Activated CD4-positive, alpha-beta T cell treated with anti-CD3 and anti-CD28 coated beads for 24 hours (primary cell): ENCODE measurements around the gene PLLP.
"Not testable (repeated sequence)": the region's sequence is repeated elsewhere in the genome, so short reads cannot be mapped to it uniquely, and the experiment has no call there.

Source experiments
- DNase-seq, 2 donors: peaks; one replicate each; pipeline ENCODE4 v3.0.0-alpha.2; 2020; ENCODE audit warnings: low read depth in 2 of 2

PLLP gene

GRCh38 chr16:57273826-57274225, 10.6 kb downstream of the PLLP start:
- no peak for DNase-seq

DNA sequence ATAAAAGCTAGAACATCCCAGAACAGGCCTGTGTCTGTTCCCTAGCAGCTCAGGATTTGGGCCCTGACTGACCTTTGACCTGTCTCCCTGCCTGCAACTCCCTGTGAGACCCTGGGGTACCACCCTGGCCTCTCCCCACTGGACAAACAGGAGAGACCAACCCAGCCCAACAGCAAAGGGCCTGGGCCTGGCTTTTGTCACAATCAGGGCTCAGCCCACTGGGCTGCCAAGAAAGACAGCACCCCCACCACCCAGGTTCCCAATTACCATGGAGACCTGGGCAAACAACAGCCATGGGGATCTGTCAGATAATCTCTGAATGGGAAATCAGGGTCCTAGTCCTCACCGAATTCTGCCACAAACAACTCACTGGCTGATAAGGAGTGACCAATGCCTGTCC, 11.1 kb downstream of the PLLP start:
- DNase-seq, result no peak

DNA sequence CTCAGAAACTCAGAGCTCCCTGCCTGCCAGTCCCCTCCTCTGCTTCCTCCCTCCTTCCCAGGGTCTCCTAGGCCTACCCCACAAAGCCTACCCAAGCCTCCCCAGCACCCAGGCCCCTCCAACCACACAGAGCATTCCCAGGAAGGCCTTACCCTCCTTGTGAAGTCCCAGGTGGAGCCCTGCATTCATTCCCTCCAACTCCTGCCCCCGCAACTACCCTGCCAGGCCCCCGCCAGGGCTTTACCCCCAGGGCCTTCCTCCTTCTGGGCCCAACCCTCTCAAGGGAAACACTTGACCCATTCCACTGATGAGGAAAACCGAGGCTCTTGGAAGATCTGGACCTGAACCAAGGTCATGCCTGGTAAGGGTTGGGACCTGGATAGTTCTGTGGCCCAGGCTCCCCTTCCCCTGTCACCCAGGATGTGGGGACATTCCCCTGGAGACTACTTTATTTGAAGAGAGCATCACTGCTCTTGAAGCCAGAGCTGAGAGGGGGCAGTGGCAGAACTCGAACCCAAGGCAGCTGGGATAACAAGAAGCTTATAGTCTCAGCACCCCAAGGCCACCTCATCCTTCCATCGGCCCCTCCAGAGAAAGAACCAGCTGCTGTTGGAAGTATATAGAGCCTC, 12.5 kb downstream of the PLLP start:
- no peak for DNase-seq

DNA sequence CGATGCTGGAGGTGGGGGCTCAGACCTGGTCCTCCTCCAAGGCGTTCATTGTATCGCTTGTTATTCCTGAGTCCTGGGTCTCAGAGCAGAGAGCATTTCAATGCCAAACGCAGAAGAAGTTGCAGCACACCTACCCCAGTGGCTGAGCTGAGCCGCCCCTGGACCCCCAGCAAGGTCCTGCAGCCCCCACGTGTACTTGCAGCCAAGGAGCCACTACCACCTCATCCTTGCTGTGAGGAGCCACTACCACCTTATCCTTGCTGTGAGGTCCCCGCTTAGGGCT, 13.5 kb downstream of the PLLP start:
- DNase-seq, result no peak

- no peak for DNase-seq
Measured at GRCh38 chr16:57270221-57271062, 14.0 kb downstream of the PLLP start.

DNA sequence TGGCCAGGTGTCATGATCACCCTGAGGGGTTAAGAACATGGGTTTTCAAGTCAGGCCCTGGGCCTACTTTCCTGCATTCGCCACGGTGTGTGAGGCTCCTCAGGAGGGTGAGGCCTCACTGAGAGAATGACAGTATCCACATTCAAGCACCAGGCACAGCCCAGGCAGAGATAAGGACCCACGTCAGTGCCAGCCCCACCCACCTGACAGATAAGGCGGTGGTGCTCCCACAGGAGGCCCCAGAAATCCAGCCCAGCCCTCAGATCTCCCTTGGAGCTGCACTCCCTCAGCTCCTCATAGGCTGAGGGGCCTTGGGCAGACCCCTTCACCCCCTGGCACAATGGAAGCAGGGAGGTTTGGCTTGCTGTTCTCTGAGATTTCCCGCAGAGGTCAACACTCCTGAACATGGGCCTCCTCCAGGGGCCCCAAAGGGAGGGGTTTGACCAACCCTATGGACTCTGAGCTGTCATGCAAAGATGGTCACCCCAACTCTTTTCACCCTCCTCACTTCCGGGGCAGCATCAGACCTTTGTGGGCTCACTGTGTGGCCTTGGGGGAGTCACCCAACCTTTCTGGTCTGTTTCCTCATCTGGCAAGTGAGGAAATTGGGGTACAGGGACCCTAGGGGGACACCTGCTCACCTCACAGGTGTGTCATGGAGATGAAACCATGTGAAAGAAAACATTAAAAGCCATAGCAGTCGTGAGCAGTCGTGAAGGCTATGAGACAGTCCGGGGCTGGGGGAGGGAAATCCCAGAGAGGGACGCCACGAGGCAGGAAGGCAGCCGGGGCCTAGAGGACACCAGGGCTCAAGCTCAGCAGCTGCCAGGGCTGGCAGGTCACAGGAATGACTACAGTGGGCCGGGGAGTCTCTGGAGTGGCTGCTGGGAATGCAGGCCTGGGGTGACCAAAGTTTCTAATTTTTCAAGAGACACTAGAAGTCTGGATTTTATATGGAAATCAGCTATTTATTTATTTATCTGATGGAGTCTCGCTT, 15.4 kb downstream of the PLLP start:
- DNase-seq, result no peak

- DNase-seq, result not testable (repeated sequence)
Measured at GRCh38 chr16:57267343-57267742, 17.1 kb downstream of the PLLP start.

- no peak for DNase-seq
Measured at GRCh38 chr16:57266531-57267260, 17.8 kb downstream of the PLLP start.

DNA sequence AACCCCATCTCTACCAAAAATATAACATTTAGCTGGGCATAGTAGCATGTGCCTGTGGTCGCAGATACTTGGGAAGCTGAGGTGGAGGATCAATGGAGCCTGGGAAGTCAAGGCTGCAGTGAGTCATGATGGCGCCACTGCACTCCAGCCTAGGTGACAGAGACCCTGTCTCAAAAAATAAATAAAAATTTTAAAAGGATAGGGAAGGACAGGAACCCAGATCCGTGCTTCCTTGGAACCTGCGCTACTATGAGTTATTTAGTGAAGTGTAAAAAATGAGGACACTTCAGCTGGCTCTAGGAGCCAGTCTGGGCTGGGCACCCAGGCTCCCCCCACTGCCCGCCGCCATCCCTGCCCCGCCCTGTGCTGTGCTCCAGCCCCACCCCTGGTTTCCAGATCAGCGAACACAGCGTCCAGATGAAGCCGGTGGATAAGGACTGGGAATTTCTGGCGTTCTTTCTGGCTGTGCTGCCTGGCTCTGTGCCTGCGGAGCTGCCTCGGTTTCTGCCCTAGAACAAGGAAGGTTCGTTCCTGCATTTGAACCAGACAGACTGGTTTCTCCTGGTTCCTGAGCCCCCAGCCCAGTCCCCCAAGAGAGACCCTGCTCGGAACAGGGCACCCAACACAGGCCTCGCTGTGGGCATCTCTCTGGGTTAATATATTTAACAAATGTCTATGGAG, 18.5 kb downstream of the PLLP start:
- no peak for DNase-seq

GRCh38 chr16:57264950-57265371, 19.5 kb downstream of the PLLP start:
- DNase-seq, result no peak

DNA sequence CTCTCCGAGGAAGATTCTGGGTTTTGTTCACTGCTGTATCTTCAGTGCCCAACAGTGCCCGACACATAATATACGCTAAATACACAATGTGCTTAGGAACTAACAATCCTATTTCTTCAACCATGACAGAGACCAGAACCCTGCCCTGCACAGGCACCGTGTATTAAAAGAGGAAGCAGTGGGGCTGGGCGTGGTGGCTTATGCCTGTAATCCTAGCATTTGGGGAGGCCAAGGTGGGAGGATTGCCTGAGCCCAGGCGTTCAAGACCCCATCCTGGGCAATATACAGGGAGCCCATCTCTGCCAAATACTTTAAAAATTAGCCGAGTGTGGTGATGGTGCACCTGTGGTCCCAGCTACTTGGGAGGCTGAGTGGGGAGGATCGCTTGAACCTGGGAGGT, 20.1 kb downstream of the PLLP start:
- no peak for DNase-seq

GRCh38 chr16:57263541-57264351, 20.7 kb downstream of the PLLP start:
- DNase-seq, result no peak

DNA sequence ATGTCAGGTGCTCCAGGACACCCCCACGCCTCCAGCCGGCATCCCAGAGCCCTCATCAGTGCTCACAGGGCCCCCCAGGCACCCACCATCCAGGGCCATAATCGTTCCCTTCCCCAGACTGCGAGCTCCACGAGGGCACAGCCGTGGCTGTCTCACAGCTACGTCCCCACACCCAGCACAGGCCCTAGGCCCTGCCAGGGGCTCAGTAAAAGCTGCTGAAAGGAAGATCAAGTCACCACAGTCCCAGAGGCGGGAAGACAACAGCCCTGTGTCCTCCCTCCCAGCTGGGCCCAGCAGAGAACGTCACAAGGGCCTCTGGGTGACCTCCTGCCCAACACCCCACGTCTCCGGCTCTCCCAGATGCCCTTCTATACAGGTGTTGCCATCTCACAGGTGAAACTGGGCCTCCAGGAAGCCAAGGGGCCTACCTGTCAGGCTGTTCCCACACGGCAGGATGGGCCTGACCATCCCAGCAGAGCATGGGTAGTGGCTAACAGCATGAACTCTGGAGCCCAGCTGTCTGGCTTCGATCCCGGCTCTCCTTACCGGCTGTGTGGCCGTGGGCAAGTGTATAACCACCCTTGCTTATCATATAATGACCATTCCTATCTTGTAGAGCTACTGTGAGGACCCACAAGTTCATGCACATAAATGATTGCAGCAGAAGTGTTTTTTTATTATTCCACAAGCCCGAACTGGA, 21.5 kb downstream of the PLLP start:
- DNase-seq, result no peak

- no peak for DNase-seq
Measured at GRCh38 chr16:57261806-57262205, 22.7 kb downstream of the PLLP start.

DNA sequence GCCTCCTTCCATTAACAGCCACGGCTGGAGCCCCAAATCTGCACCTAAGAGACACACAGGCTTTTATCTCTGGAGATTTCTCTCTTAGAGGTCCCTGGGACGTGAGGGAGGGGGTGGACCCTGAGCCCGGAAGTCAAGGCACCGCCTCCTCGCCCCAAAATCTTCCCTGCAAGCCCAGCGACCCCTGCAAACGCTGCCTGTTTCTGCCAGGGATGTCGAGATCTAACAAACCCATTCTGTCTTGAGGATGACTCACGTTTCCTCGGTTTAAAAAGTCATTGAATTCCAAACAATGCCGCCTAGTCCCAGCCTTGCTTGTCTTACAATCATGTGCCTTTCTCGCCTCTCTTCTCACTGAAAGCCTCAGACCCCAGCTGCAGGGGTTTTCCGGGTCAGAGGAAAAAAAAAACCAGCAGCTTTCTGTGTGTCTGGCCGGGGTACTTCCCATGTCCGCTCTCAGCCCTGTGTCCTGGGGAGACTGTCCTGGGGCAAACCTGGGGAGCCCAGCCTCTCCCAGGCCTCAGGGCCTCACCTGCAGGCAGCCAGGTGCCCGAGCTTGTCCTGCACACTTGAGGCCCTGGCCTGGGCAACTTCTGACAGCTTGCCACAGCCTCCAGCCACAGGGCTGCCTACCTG, 24.1 kb downstream of the PLLP start:
- no peak for DNase-seq

DNA sequence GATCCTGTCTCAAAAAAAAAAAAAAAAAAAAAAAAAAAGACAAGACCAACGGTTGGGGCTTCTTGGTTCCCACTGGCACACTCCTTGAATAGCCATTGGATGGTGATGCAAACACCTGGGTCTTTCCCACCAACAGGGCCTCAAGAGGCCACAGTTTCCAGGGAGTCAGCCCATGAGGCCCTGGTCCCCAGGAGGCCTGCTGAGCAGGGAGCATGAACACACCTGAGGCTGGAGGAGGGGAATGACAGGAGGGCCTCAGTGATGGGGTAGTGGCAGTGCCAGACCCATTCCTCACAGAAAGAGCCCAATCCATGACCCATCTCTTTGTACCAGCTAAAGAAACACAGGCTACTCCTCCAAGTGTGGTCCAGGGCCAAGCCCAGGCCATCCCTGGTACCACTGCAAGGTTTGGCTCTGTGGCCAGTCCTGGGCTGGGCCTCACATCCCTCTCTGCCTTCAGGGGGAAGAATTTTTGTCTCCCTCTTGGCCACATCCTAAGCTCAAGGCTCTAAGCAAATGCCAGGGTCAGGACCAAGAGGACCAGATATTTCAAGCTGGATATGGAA, 25.5 kb downstream of the PLLP start:
- DNase-seq, result no peak

DNA sequence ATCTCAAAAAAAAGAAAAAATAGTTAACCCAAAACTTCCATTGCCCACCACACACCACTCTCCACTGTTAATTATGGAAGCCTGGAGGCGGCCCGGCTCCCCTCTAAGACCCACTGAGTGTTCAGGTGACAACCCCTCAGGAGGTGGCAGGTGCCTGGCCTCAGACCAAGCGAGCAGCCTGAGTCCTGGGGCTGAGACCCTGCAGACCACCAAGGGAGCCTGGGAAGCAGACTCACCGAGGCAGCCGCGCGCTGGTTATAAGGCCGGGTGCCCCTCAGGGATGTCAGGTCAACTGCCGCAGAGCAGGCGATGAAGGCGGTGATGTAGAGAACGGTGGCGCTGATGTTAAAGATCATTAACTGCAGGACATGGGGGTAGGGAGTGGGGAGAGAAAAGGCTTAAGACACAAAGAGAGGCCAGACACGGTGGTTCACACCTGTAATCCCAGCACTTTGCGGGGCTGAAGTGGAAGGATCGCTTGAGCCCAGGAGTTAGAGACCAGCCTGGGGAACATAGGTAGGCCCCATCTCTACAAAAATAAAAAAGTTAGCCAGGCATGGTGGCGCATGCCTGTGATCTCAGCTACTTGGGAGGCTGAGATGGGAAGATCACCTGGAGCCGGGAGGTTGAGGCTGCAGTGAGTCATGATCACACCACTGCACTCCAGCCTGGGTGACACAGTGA, 26.1 kb downstream of the PLLP start:
- DNase-seq, result no peak

GRCh38 chr16:57257455-57258070, 26.9 kb downstream of the PLLP start:
- DNase-seq, result no peak
